OCI-LY1 (cell line): ENCODE measurements around the gene ONECUT3.

Experiments
- H2AFZ ChIP-seq: fragments of 200-600 bp; sonication (generic), shearing (Covaris generic); 2 replicates; pipeline ENCODE4 v1.6.0; 2014; ENCODE audit warnings: antibody characterized with exemption, mild to moderate bottlenecking, low read length
- H3F3A ChIP-seq: fragments of 200-600 bp; sonication (generic), shearing (Covaris generic); 2 replicates; pipeline ENCODE4 v1.6.0; 2014; ENCODE audit warnings: mild to moderate bottlenecking, antibody characterized with exemption, low read length, moderate library complexity; ENCODE audit not compliant: insufficient read depth
- H3K27ac ChIP-seq: fragments of 200-600 bp; sonication (generic); 2 replicates; pipeline ENCODE4 v1.5.1; 2014; ENCODE audit warnings: low read length, mixed run types, mild to moderate bottlenecking, low read depth; ENCODE audit not compliant: poor library complexity, severe bottlenecking
- H3K27me3 ChIP-seq: fragments of 200-600 bp; sonication (generic); 2 replicates; pipeline ENCODE4 v1.6.0; 2014; ENCODE audit warnings: antibody characterized with exemption, mild to moderate bottlenecking, low read length, moderate library complexity; ENCODE audit not compliant: insufficient read depth
- H3K36me3 ChIP-seq: fragments of 200-600 bp; sonication (generic); 2 replicates; pipeline ENCODE4 v1.6.1; 2014; ENCODE audit warnings: mild to moderate bottlenecking, antibody characterized with exemption, low read length, moderate library complexity, mixed read lengths; ENCODE audit not compliant: insufficient read depth
- H3K4me1 ChIP-seq: fragments of 200-600 bp; sonication (generic); 2 replicates; pipeline ENCODE4 v1.5.1; 2014; ENCODE audit warnings: mild to moderate bottlenecking, low read length, moderate library complexity; ENCODE audit not compliant: insufficient read depth, severe bottlenecking
- H3K4me2 ChIP-seq: fragments of 200-600 bp; sonication (generic), shearing (Covaris generic); 2 replicates; pipeline ENCODE4 v1.6.1; 2014; ENCODE audit warnings: low read length
- H3K4me3 ChIP-seq: fragments of 200-600 bp; sonication (generic); 2 replicates; pipeline ENCODE4 v1.5.1; 2014; ENCODE audit warnings: low read length, low read depth, mild to moderate bottlenecking, mixed read lengths; ENCODE audit not compliant: poor library complexity, severe bottlenecking
- H3K79me2 ChIP-seq: fragments of 200-600 bp; shearing (Covaris generic); 2 replicates; pipeline ENCODE4 v1.6.1; 2016; ENCODE audit warnings: mixed run types, low read length, mixed read lengths; ENCODE audit not compliant: insufficient read depth
- H3K9ac ChIP-seq: fragments of 200-600 bp; sonication (generic), shearing (Covaris generic); 2 replicates; pipeline ENCODE4 v1.6.1; 2014; ENCODE audit warnings: mild to moderate bottlenecking, low read length, mixed read lengths
- H3K9me2 ChIP-seq: fragments of 200-600 bp; sonication (generic), shearing (Covaris generic); 2 replicates; pipeline ENCODE4 v1.6.1; 2014; ENCODE audit warnings: low read depth, mild to moderate bottlenecking, low read length, mixed read lengths
- H3K9me3 ChIP-seq: fragments of 200-600 bp; shearing (Covaris generic); 2 replicates; pipeline ENCODE4 v1.6.1; 2014; ENCODE audit warnings: low read length, mixed read lengths
- H4K20me1 ChIP-seq: fragments of 200-600 bp; sonication (generic), shearing (Covaris generic); 2 replicates; pipeline ENCODE4 v1.6.0; 2016; ENCODE audit warnings: mild to moderate bottlenecking, low read length; ENCODE audit not compliant: insufficient read depth
- CTCF ChIP-seq: fragments of 200-600 bp; sonication (generic), shearing (Covaris generic); IDR thresholded peaks from 2 replicates; pipeline ENCODE4 v1.5.1; 2017; ENCODE audit warnings: mild to moderate bottlenecking, antibody characterized with exemption, low read length, moderate library complexity, mixed read lengths
- EZH2 ChIP-seq: fragments of 200-600 bp; sonication (generic), shearing (Covaris generic); IDR thresholded peaks from 2 replicates; pipeline ENCODE4 v1.8.0; 2017; ENCODE audit warnings: borderline replicate concordance, mixed run types, mild to moderate bottlenecking, antibody characterized with exemption, low read length, moderate library complexity, mixed read lengths

The ONECUT3 gene

DNA sequence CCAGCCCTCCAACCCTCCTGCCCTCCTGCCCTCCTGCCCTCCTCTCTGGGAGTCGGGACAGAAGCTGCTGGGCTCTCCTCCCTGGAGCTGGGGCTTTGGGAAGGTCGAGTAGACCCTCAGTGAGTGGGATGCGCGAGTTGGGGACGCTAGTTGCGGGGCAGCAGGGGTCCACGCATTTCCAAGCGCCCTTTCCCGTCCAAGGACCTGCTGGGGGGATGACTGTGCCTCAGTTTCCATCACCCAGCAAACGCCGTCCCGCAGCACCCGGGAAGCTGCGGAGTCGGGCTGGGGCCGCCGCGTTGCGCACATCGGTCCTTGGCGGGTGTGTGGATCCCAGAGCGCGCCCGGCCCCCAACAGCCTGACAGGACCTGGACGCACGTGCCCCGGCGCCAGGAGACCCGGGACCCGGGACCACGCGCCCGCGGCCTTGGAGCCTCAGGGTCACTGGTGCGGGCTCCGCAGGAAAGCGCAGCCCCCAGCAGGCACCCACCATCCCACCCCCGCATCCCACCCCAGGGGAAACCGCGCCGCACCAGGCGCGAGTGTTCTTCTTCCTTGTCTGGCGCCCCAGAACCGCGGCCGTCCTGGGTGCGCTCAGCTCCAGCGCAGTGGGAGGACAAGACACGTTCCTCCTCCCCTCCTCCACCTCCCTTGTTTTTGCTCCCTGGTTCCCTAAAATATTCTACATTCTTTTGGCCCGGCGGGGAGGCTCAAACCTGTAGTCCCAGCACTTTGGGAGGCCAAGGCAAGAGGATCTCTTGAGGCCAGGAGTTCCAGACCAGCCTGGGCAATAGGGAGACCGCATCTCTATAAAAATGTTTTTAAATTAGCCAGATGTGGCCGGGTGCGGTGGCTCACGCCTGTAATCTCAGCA lies 9.2 kb downstream of the ONECUT3 start:
- H3K4me1 ChIP-seq: no peaks in the 10 kb centered on the region
- no peaks in the 10 kb centered on the region for H3K9me3 ChIP-seq
- no peaks in the 10 kb centered on the region for H3F3A ChIP-seq
- TF ChIP-seq EZH2 (no peak), CTCF (no peak)
- H4K20me1 ChIP-seq: no peaks in the 10 kb centered on the region
- no peak overlapping the region for H3K4me2 ChIP-seq
- no peak overlapping the region for H3K9ac ChIP-seq
- no peaks in the 10 kb centered on the region for H3K79me2 ChIP-seq
- no peak overlapping the region for H3K27ac ChIP-seq
- H2AFZ ChIP-seq: no peak overlapping the region
- H3K9me2 ChIP-seq: no peaks in the 10 kb centered on the region
- peaks cover 4% of the 10 kb centered on the region; the same call in 1 of the 2 replicates for H3K27me3 ChIP-seq
- H3K36me3 ChIP-seq: no peaks in the 10 kb centered on the region
- no peak overlapping the region for H3K4me3 ChIP-seq

GRCh38 chr19:1763648-1764639 lies 10.6 kb downstream of the ONECUT3 start:
- H3K4me3 ChIP-seq: no peak overlapping the region
- no peaks in the 10 kb centered on the region for H3K9me3 ChIP-seq
- H3K27me3 ChIP-seq: peaks cover 4% of the 10 kb centered on the region; the same call in 1 of the 2 replicates
- TF ChIP-seq CTCF: no peak
- TF ChIP-seq EZH2: no peak
- H3K79me2 ChIP-seq: no peaks in the 10 kb centered on the region
- no peaks in the 10 kb centered on the region for H3K4me1 ChIP-seq
- H4K20me1 ChIP-seq: no peaks in the 10 kb centered on the region
- no peak overlapping the region for H2AFZ ChIP-seq
- H3K36me3 ChIP-seq: no peaks in the 10 kb centered on the region
- no peak overlapping the region for H3K9ac ChIP-seq
- H3K9me2 ChIP-seq: no peaks in the 10 kb centered on the region
- no peaks in the 10 kb centered on the region for H3F3A ChIP-seq
- H3K4me2 ChIP-seq: no peak overlapping the region
- no peak overlapping the region for H3K27ac ChIP-seq

- Histone ChIP-seq H3K4me3 (no peak overlapping the region), H3K27ac (no peak overlapping the region), H3K79me2 (no peaks in the 10 kb centered on the region), H3F3A (no peaks in the 10 kb centered on the region), H3K4me1 (no peaks in the 10 kb centered on the region), H3K4me2 (no peak overlapping the region), H2AFZ (no peak overlapping the region), H3K9me2 (no peaks in the 10 kb centered on the region), H3K9me3 (no peaks in the 10 kb centered on the region), H4K20me1 (no peaks in the 10 kb centered on the region), H3K9ac (no peak overlapping the region), H3K27me3 (peaks cover 4% of the 10 kb centered on the region; the same call in 1 of the 2 replicates), H3K36me3 (no peaks in the 10 kb centered on the region)
- TF ChIP-seq EZH2: no peak
- TF ChIP-seq CTCF: no peak
Observed at GRCh38 chr19:1764729-1765128, 11.4 kb downstream of the ONECUT3 start.
